PC-9 (cell line): Measurements from ENCODE around the gene ANKDD1A.

Experiments
- EZH2 ChIP-seq: fragments of 200-600 bp; sonication (generic); IDR thresholded peaks from 2 replicates; pipeline ENCODE4 v1.8.0; 2017; ENCODE audit warnings: antibody characterized with exemption, low read depth
- TF ChIP-seq, protein P1 (sequence below): fragments of 200-600 bp; sonication (generic); conservative IDR thresholded peaks from 2 replicates; pipeline ENCODE4 v1.6.1; 2017; ENCODE audit warnings: mixed run types, antibody characterized with exemption, mild to moderate bottlenecking, moderate library complexity

DNA sequence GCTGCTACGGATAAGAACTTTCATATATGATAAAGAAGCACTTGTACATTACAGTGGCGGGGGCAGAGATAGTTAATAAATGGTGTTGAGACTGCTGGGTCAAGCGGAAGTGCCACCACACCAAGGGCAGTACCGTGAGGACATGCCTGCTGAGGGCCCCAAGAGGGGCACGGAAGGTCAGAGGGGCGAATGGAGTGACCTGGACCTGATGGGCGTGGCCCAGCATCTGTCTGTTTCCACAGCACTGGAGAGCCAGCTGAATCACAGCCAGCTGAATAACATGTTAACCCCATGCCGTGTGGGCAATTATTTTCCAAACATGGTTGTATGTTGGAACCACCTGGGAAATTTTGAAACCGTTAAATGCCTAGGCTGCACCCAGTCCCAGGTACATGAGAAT lies 37.2 kb downstream of the ANKDD1A start:
- TF ChIP-seq, protein P1, sequence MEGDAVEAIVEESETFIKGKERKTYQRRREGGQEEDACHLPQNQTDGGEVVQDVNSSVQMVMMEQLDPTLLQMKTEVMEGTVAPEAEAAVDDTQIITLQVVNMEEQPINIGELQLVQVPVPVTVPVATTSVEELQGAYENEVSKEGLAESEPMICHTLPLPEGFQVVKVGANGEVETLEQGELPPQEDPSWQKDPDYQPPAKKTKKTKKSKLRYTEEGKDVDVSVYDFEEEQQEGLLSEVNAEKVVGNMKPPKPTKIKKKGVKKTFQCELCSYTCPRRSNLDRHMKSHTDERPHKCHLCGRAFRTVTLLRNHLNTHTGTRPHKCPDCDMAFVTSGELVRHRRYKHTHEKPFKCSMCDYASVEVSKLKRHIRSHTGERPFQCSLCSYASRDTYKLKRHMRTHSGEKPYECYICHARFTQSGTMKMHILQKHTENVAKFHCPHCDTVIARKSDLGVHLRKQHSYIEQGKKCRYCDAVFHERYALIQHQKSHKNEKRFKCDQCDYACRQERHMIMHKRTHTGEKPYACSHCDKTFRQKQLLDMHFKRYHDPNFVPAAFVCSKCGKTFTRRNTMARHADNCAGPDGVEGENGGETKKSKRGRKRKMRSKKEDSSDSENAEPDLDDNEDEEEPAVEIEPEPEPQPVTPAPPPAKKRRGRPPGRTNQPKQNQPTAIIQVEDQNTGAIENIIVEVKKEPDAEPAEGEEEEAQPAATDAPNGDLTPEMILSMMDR: no peak
- TF ChIP-seq EZH2: no peak
